Mesothelial cell of epicardium (in vitro differentiated cells): ENCODE data around the gene ADAMTSL1. TPM values are rescaled to one million over a fixed set of nuclear protein-coding genes. Genes with fewer than 3 reads are reported as not detected.

ENCODE experiments used
- DNase-seq, 2 experiments: peaks; one replicate each; pipeline ENCODE4 v3.0.0; 2021; ENCODE audit warnings: low spot score in 2 of 2; ENCODE audit not compliant: unreplicated experiment in 2 of 2
- H3K27ac Mint-ChIP-seq: 2 replicates; pipeline ENCODE4 v1.8.0; 2021; ENCODE audit warnings: mixed read lengths
- H3K27me3 Mint-ChIP-seq: 2 replicates; pipeline ENCODE4 v1.8.0; 2021; ENCODE audit warnings: low read depth, mixed read lengths
- H3K36me3 Mint-ChIP-seq: 2 replicates; pipeline ENCODE4 v1.8.0; 2021; ENCODE audit warnings: mixed read lengths
- H3K4me1 Mint-ChIP-seq: 2 replicates; pipeline ENCODE4 v1.8.0; 2021; ENCODE audit warnings: mixed read lengths
- H3K4me3 Mint-ChIP-seq: 2 replicates; pipeline ENCODE4 v1.8.0; 2021; ENCODE audit warnings: mild to moderate bottlenecking, moderate library complexity, mixed read lengths
- H3K9me3 Mint-ChIP-seq: 2 replicates; pipeline ENCODE4 v1.8.0; 2021; ENCODE audit warnings: mixed read lengths
- CTCF ChIP-seq: fragments of 200-600 bp; sonication (generic); IDR thresholded peaks from one replicate; pipeline ENCODE4 v1.5.0; 2021; ENCODE audit warnings: antibody characterized with exemption; ENCODE audit not compliant: unreplicated experiment
- total RNA-seq: library from RNA; stranded (reverse); gene quantifications from 3 replicates; pipeline ENCODE4 v1.2.1, GENCODE V29; 2021

Gene ADAMTSL1
- total RNA-seq, 1 donor from 2014 or later, result 48.0 TPM

DNA sequence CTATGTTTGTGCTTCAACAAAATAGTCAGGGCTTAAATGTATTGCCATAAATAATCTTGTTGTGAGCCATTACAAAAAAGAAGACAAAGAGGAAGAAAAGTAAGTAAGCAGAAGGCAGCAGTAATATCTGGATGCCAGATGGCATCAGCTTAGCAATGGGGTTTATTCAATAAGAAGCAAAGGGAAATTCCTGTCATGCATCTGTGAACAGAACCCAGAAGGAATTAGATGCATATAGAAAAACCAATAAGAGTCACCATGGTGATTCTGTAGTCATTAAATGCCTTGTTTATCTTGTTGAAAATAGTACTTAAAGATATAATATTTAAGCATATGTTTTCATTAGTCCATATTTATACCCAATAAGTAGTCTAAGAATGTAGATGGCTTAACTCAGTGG is 216.0 kb downstream of the ADAMTSL1 start:
- Mint-ChIP-seq H3K4me1 (peaks cover 14% of the 10 kb centered on the region), H3K36me3 (peaks cover 12% of the 10 kb centered on the region), H3K4me3 (no peak overlapping the region), H3K9me3 (peaks cover 12% of the 10 kb centered on the region), H3K27me3 (no peaks in the 10 kb centered on the region), H3K27ac (no peak overlapping the region)
- no peak for DNase-seq
- TF ChIP-seq CTCF, result no peak

DNA sequence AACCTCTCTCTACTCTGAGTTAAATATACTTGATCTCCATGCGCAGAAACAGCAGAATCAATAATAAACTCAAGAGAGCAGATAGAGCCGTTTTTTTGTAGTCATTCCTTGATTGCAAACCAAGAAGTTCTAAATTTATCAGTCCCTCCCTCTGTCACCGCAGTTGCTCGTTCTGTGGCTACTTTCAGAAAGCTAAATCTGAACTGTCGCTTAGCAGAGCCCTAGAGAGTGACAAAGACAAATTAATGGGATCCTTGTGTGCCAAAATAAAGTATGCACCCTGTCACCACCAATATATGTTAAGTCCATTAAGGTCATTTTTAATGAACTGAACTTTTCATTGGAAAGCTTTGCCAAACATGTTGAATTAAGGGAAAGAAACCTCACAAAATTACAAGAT is 218.3 kb downstream of the ADAMTSL1 start:
- Mint-ChIP-seq H3K9me3 (peaks cover 26% of the 10 kb centered on the region), H3K4me3 (no peak overlapping the region), H3K36me3 (peaks cover 24% of the 10 kb centered on the region), H3K4me1 (peaks cover 13% of the 10 kb centered on the region), H3K27me3 (no peaks in the 10 kb centered on the region), H3K27ac (no peak overlapping the region)
- TF ChIP-seq CTCF, result no peak
- no peak for DNase-seq

DNA sequence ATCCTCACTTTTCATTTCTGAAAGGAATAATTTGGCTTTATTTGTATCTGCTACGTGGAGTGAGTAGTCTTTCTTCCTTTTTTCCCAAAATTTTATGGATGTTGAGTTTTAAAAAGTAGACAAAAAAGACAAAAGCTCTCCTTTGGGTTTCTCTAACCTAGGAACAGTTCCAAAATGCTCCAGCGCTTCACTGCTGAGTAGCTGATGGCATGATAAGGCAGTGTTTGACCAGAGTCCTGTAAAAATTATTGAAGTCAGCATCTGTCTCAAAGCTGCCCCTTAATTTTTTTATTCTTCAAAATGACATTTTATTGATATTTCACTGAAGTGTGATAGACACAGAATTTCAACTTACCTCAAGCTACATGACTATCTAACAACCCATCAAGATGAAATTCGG is 219.0 kb downstream of the ADAMTSL1 start:
- Mint-ChIP-seq H3K36me3 (peaks cover 27% of the 10 kb centered on the region), H3K27ac (no peak overlapping the region), H3K9me3 (peaks cover 31% of the 10 kb centered on the region), H3K4me1 (peaks cover 13% of the 10 kb centered on the region), H3K27me3 (no peaks in the 10 kb centered on the region), H3K4me3 (no peak overlapping the region)
- DNase-seq, result no peak
- no peak for TF ChIP-seq CTCF

DNA sequence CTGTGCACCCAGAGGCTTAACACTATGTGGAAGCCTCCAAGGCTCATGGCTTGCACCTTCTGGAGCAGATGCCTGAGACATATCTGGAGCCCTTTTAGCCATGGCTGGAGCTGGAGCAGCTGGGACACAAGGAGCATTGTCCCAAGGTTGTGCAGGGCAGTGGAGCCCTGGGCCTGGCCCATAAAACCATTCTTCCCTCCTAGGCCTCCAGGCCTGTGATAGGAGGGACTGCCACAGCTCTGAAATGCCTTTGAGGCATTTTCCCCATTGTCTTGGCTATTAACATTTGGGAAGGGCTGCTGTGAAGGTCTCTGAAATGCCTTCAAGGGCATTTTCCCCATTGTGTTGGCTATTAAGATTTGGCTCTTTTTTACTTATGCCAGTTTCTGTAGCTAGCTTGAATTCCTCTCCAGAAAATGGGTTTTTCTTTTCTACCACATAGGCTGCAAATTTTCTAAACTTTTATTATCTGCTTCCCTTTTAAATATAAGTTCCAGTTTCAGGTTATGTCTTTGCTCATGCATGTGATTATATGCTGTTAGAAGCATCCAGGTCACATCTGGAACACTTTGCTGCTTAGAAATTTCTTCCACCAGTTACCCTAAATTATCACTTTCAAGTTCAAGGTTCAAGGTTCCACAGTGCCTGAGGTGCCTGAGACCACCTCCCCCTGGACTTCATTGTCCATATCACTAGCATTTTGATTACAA is 221.2 kb downstream of the ADAMTSL1 start:
- no peak for TF ChIP-seq CTCF

DNA sequence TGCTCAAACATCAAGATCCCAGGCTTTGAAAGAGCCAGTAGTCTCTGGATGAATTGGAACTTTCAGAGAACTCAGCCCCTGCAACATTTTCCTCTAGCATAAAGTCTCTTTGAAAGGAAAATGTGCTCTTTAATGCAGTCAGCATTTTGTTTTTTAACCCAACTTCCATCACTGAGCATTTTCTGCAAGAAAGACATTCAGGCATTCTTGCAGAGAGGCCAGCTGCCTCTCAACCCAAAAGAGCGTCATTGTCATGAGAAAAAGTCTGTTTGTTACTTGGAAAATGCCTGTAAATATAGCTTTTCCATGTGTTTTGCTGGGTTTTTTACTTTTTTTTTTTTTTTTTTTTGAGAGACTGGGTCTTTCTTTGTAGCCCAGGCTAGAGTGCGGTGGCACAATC is 225.0 kb downstream of the ADAMTSL1 start:
- Mint-ChIP-seq H3K9me3 (peaks cover 41% of the 10 kb centered on the region), H3K4me1 (peaks cover 10% of the 10 kb centered on the region), H3K27me3 (no peaks in the 10 kb centered on the region), H3K27ac (no peak overlapping the region), H3K36me3 (peaks cover 36% of the 10 kb centered on the region), H3K4me3 (no peak overlapping the region)
- no peak for TF ChIP-seq CTCF
- no peak for DNase-seq

More for the DNA sequence above, 221.2 kb downstream of the ADAMTSL1 start:
- Mint-ChIP-seq H3K9me3 (peaks cover 31% of the 10 kb centered on the region), H3K36me3 (peaks cover 31% of the 10 kb centered on the region), H3K4me3 (no peak overlapping the region), H3K27me3 (no peaks in the 10 kb centered on the region), H3K4me1 (peaks cover 13% of the 10 kb centered on the region), H3K27ac (no peak overlapping the region)
- no peak for DNase-seq
